ENCODE results near the gene CCNB2. TPM values are rescaled to one million over a fixed set of nuclear protein-coding genes. Genes with fewer than 3 reads are reported as not detected.
A peak's percentile ranks its signal among the peaks of the same experiment; 100 is the strongest.

The CCNB2 gene
- total RNA-seq (10 to 100 TPM in 1 of 5 experiments, 1 to 10 TPM in 1, under 1 TPM in 3; 0.27 to 52.2 (median 0.41) TPM), polyA plus RNA-seq (not detected), total RNA-seq (not detected)

DNA sequence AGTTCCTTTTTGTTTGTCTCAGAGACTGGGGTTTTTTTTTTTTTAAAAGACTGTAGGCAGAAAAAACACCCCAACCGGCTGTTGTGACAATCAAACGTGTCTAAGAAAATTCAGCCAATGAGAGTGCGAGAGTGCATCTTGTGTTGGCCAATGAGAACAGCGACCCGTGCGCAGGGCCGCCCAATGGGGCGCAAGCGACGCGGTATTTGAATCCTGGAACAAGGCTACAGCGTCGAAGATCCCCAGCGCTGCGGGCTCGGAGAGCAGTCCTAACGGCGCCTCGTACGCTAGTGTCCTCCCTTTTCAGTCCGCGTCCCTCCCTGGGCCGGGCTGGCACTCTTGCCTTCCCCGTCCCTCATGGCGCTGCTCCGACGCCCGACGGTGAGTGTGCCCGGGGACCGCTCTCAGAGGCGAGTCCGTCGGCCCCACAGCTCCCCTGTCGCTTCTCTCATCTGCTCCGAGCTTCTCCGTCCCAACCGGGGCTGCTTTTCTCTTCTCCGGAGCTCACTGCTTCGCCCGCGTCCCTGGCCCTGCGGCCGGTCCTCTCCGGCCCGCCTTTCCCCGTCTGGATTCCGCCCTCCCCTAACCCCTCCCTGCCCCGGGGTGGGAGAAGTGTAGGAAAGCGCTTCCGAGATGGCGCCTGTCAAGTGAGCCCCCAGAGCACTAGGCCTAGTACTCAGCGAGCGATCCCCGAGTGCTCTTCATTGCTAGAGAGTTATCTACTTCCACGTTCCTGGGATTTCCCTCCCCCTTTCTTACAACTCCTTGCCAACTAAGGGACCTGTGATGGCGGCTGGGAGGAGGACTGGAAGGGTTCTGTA is at the start of gene CCNB2:
Gene CCNB2, plus strand, starts transcription at position 235 of the 821 bp plus-strand sequence. Its CDS starts 123 bp downstream, at position 358.
- intact Hi-C loops (cut with micrococcal nuclease) = loop anchor here (1.0 to 10.0 kb wide), 5 partner anchors 118 to 580 kb away; partner anchors contain the start of genes RNF111 (in 2 of the 2), BNIP2 (in 1 of the 2) and SLTM (in 1 of the 2)
- POLR2A ChIA-PET = interaction anchor here (0.5 kb wide), 1 partner anchor 354 kb away, joined by 3 read pairs; no protein-coding TSS in a partner anchor
- peak within 1 kb of the TSS; percentile 77 for H3K4me3 ChIP-seq (ENCODE audit: low read length)
- no peaks in the 10 kb centered on the region for H3K36me3 ChIP-seq (ENCODE audit: control insufficient read depth in 2 of 3, insufficient read depth in 3 of 3, low read length in 3 of 3)
- Mint-ChIP-seq H3K4me3 (peak within 1 kb of the TSS; percentile 89 to 100 (median 93)), H3K4me1 (peaks cover 9 to 49% (median 13%) of the 10 kb centered on the region in 7 donors), H3K27ac (peak within 1 kb of the TSS; percentile 94 to 100 (median 98)), H3K9me3 (no peaks in the 10 kb centered on the region), H3K36me3 (peaks cover 0 to 16% (median 0%) of the 10 kb centered on the region in 5 donors), H3K27me3 (no peaks in the 10 kb centered on the region)
- peaks cover 7 to 11% of the 10 kb centered on the region in 2 donors for H3K4me1 ChIP-seq (ENCODE audit: control insufficient read depth in 2 of 2, insufficient read depth in 2 of 2, low read length in 2 of 2)
- H3K9me3 ChIP-seq (ENCODE audit: control insufficient read depth in 2 of 3, low read length in 3 of 3) = no peaks in the 10 kb centered on the region
- CTCF ChIA-PET = no interaction called here
- DNase-seq (peak; percentile 63 to 91 (median 87)), ATAC-seq (peak; percentile 100)
- no peaks in the 10 kb centered on the region for H3K27me3 ChIP-seq (ENCODE audit: control insufficient read depth in 2 of 2, insufficient read depth in 2 of 2, low read length in 2 of 2)
- peak within 1 kb of the TSS; percentile 71 for H3K27ac ChIP-seq (ENCODE audit: low read depth, low read length)

DNA sequence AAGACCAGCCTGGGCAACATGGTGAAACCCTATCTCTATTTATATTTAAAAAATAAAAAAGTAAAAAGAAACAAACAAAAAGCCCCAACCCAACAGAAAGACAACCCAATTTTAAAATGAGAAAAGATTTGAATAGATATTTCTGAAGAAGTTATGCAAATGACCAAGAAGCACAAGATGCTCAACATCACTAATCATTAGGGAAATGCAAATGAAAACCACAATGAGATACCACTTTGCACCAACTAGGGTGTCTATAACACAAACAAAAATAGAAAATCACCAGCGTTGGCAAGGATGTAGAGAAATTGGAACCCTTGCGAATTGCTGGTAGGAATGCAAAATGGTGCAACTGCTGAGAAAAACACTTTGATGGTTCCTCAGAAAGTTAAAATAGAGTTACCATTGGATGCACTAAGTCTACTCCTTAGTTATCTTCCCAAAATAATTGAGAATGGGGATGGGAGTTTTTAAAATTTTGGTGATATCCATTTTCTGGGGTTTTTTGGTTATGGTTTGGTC is 45.8 kb upstream of the CCNB2 start:
- Mint-ChIP-seq H3K4me3 (no peak overlapping the region), H3K27ac (no peak overlapping the region), H3K36me3 (peaks cover 15 to 44% (median 31%) of the 10 kb centered on the region in 5 donors), H3K27me3 (no peaks in the 10 kb centered on the region), H3K4me1 (peaks cover 0 to 18% (median 0%) of the 10 kb centered on the region in 7 donors), H3K9me3 (no peaks in the 10 kb centered on the region)
- H3K9me3 ChIP-seq (ENCODE audit: control insufficient read depth in 2 of 3, low read length in 3 of 3) = no peaks in the 10 kb centered on the region
- peaks cover 15 to 68% (median 23%) of the 10 kb centered on the region in 3 experiments for H3K36me3 ChIP-seq (ENCODE audit: control insufficient read depth in 2 of 3, insufficient read depth in 3 of 3, low read length in 3 of 3)
- ATAC-seq (no peak), DNase-seq (no peak)
- H3K27me3 ChIP-seq (ENCODE audit: control insufficient read depth in 2 of 2, insufficient read depth in 2 of 2, low read length in 2 of 2) = no peaks in the 10 kb centered on the region
- intact Hi-C loops (cut with micrococcal nuclease) = no loop called here
- H3K4me3 ChIP-seq (ENCODE audit: low read length) = no peak overlapping the region
- no peak overlapping the region for H3K27ac ChIP-seq (ENCODE audit: low read depth, low read length)
- ChIA-PET POLR2A (no interaction called here), CTCF (no interaction called here)
- no peaks in the 10 kb centered on the region for H3K4me1 ChIP-seq (ENCODE audit: control insufficient read depth in 2 of 2, insufficient read depth in 2 of 2, low read length in 2 of 2)

DNA sequence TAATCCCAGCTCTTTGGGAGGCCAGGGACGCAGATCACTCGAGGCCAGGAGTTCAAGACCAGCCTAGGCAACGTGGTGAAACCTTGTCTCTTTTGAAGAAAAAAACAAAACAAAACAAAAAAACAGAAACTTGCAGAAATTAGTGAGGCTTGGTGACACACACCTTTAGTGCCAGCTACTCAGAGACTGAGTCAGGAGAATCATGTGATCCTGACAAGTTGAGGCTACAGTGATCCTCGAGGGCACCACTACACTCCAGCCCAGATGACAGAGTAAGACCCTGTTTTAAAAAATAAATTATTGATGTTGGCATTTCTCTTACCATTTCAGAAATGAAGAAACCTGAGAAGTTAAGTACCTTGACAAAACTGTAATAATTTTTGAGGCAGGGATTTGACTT is 44.6 kb upstream of the CCNB2 start:
- H3K36me3 Mint-ChIP-seq = peaks cover 15 to 50% (median 36%) of the 10 kb centered on the region in 5 donors
- ATAC-seq (no peak), DNase-seq (no peak)
- no peak overlapping the region for H3K27ac ChIP-seq (ENCODE audit: low read depth, low read length)
- CTCF ChIA-PET = no interaction called here
- no peaks in the 10 kb centered on the region for H3K27me3 ChIP-seq (ENCODE audit: control insufficient read depth in 2 of 2, insufficient read depth in 2 of 2, low read length in 2 of 2)
- no peak overlapping the region for H3K4me3 Mint-ChIP-seq
- H3K27ac Mint-ChIP-seq = no peak overlapping the region
- no peaks in the 10 kb centered on the region for H3K4me1 ChIP-seq (ENCODE audit: control insufficient read depth in 2 of 2, insufficient read depth in 2 of 2, low read length in 2 of 2)
- peaks cover 0 to 15% (median 0%) of the 10 kb centered on the region in 7 donors for H3K4me1 Mint-ChIP-seq
- peaks cover 20 to 75% (median 20%) of the 10 kb centered on the region in 3 experiments for H3K36me3 ChIP-seq (ENCODE audit: control insufficient read depth in 2 of 3, insufficient read depth in 3 of 3, low read length in 3 of 3)
- POLR2A ChIA-PET = interaction anchor here (0.7 kb wide), 1 partner anchor 839 kb away, joined by 3 read pairs; no protein-coding TSS in a partner anchor
- no peak overlapping the region for H3K4me3 ChIP-seq (ENCODE audit: low read length)
- H3K9me3 ChIP-seq (ENCODE audit: control insufficient read depth in 2 of 3, low read length in 3 of 3) = no peaks in the 10 kb centered on the region
- intact Hi-C loops (cut with micrococcal nuclease) = no loop called here
- no peaks in the 10 kb centered on the region for H3K9me3 Mint-ChIP-seq
- H3K27me3 Mint-ChIP-seq = no peaks in the 10 kb centered on the region

DNA sequence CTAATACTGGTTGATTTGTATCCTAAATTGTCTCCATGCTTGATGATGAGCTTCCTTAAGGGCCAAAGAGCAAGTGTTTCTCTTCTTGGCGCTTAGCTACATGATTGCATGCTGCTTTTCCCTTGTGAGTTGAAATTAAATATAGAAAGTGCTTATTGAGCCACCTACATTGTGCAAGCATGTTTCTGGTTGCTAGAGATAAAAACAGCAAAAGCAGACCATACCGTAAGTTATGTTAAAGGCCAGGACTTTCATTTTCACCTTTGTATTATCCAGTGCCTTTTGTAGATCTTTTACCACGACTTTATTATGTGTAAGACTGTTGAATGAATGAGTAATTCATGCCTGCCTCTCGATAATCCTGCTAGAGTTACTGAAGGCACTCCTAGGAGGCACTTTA is 41.9 kb upstream of the CCNB2 start:
- intact Hi-C loops (cut with micrococcal nuclease) = no loop called here
- ATAC-seq (no peak), DNase-seq (no peak)
- Histone ChIP-seq H3K4me1 (ENCODE audit: control insufficient read depth in 2 of 2, insufficient read depth in 2 of 2, low read length in 2 of 2) (no peaks in the 10 kb centered on the region), H3K4me3 (ENCODE audit: low read length) (no peak overlapping the region), H3K27me3 (ENCODE audit: control insufficient read depth in 2 of 2, insufficient read depth in 2 of 2, low read length in 2 of 2) (no peaks in the 10 kb centered on the region), H3K36me3 (ENCODE audit: control insufficient read depth in 2 of 3, insufficient read depth in 3 of 3, low read length in 3 of 3) (peaks cover 20 to 76% (median 27%) of the 10 kb centered on the region in 3 experiments), H3K9me3 (ENCODE audit: control insufficient read depth in 2 of 3, low read length in 3 of 3) (no peaks in the 10 kb centered on the region), H3K27ac (ENCODE audit: low read depth, low read length) (no peak overlapping the region)
- no peaks in the 10 kb centered on the region for H3K9me3 Mint-ChIP-seq
- H3K27ac Mint-ChIP-seq = peak overlapping the region in 1 of 9 donors; percentile 23
- ChIA-PET POLR2A (interaction anchor here (1.0 kb wide), 1 partner anchor 38 kb away, joined by 4 read pairs; no protein-coding TSS in a partner anchor), CTCF (no interaction called here)
- H3K4me3 Mint-ChIP-seq = no peak overlapping the region
- H3K4me1 Mint-ChIP-seq = peaks cover 0 to 15% (median 0%) of the 10 kb centered on the region in 7 donors
- H3K27me3 Mint-ChIP-seq = no peaks in the 10 kb centered on the region
- peaks cover 18 to 57% (median 45%) of the 10 kb centered on the region in 5 donors for H3K36me3 Mint-ChIP-seq

- H3K4me3 Mint-ChIP-seq = no peak overlapping the region
- Histone ChIP-seq H3K9me3 (ENCODE audit: control insufficient read depth in 2 of 3, low read length in 3 of 3) (no peaks in the 10 kb centered on the region), H3K27ac (ENCODE audit: low read depth, low read length) (no peak overlapping the region), H3K4me3 (ENCODE audit: low read length) (no peak overlapping the region), H3K36me3 (ENCODE audit: control insufficient read depth in 2 of 3, insufficient read depth in 3 of 3, low read length in 3 of 3) (peaks cover 0 to 57% (median 16%) of the 10 kb centered on the region in 3 experiments), H3K4me1 (ENCODE audit: control insufficient read depth in 2 of 2, insufficient read depth in 2 of 2, low read length in 2 of 2) (no peaks in the 10 kb centered on the region), H3K27me3 (ENCODE audit: control insufficient read depth in 2 of 2, insufficient read depth in 2 of 2, low read length in 2 of 2) (no peaks in the 10 kb centered on the region)
- no peaks in the 10 kb centered on the region for H3K9me3 Mint-ChIP-seq
- peaks cover 23 to 61% (median 53%) of the 10 kb centered on the region in 5 donors for H3K36me3 Mint-ChIP-seq
- POLR2A ChIA-PET = no interaction called here
- peaks cover 0 to 10% (median 0%) of the 10 kb centered on the region in 7 donors for H3K4me1 Mint-ChIP-seq
- H3K27me3 Mint-ChIP-seq = no peaks in the 10 kb centered on the region
- intact Hi-C loops (cut with micrococcal nuclease) = no loop called here
- DNase-seq (no peak), ATAC-seq (no peak)
- H3K27ac Mint-ChIP-seq = no peak overlapping the region
- CTCF ChIA-PET = interaction anchor here (0.6 kb wide), 1 partner anchor 22 kb away, joined by 4 read pairs; no protein-coding TSS in a partner anchor
Measured at GRCh38 chr15:59069430-59069829, 35.5 kb upstream of the CCNB2 start.

DNA sequence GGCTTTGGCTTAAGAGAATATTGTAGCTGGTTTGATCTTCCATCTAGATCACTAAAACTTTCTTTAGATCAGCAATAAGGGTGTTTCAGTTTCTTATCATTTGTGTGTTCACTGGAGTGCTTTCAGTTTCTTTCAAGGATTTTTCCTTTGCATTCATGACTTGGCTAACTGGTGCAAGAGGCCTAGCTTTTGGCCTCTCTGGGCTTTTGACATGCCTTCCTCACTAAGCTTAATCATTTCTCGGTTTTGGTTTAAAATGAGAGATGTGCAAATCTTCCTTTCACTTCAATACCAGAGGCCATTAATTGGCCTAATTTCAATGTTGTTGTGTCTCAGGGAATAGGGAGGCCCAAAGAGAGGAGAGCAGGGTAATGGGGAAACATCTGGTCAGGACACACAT is 30.3 kb upstream of the CCNB2 start:
- Histone ChIP-seq H3K36me3 (ENCODE audit: control insufficient read depth in 2 of 3, insufficient read depth in 3 of 3, low read length in 3 of 3) (peaks cover 0 to 18% (median 11%) of the 10 kb centered on the region in 3 experiments), H3K4me3 (ENCODE audit: low read length) (no peak overlapping the region), H3K4me1 (ENCODE audit: control insufficient read depth in 2 of 2, insufficient read depth in 2 of 2, low read length in 2 of 2) (no peaks in the 10 kb centered on the region), H3K27me3 (ENCODE audit: control insufficient read depth in 2 of 2, insufficient read depth in 2 of 2, low read length in 2 of 2) (no peaks in the 10 kb centered on the region), H3K27ac (ENCODE audit: low read depth, low read length) (no peak overlapping the region), H3K9me3 (ENCODE audit: control insufficient read depth in 2 of 3, low read length in 3 of 3) (no peaks in the 10 kb centered on the region)
- ATAC-seq = no peak
- POLR2A ChIA-PET = no interaction called here
- CTCF ChIA-PET = no interaction called here
- Mint-ChIP-seq H3K9me3 (no peaks in the 10 kb centered on the region), H3K4me1 (peaks cover 0 to 15% (median 0%) of the 10 kb centered on the region in 7 donors), H3K36me3 (peaks cover 8 to 49% (median 34%) of the 10 kb centered on the region in 5 donors), H3K27ac (peak overlapping the region in 7 of 9 donors; percentile 3 to 82 (median 36)), H3K4me3 (peak overlapping the region in 1 of 10 donors; percentile 6), H3K27me3 (no peaks in the 10 kb centered on the region)
- no peak for DNase-seq
- intact Hi-C loops (cut with micrococcal nuclease) = loop anchor here in 1 of 2 donors (10.0 kb wide), 1 partner anchor 850 kb away; no protein-coding TSS in a partner anchor

All from naive thymus-derived CD4-positive, alpha-beta T cell (primary cell).